ENCODE data around the gene GGN. TPM values are rescaled to one million over a fixed set of nuclear protein-coding genes. Genes with fewer than 3 reads are reported as not detected.

The GGN gene
- total and polyA plus RNA-seq, 9 of the 15 experiments (the other 6 are each of a cell fraction or from before 2014, with no cell fraction given): 0.15 to 0.33 TPM; not detected in 7

DNA sequence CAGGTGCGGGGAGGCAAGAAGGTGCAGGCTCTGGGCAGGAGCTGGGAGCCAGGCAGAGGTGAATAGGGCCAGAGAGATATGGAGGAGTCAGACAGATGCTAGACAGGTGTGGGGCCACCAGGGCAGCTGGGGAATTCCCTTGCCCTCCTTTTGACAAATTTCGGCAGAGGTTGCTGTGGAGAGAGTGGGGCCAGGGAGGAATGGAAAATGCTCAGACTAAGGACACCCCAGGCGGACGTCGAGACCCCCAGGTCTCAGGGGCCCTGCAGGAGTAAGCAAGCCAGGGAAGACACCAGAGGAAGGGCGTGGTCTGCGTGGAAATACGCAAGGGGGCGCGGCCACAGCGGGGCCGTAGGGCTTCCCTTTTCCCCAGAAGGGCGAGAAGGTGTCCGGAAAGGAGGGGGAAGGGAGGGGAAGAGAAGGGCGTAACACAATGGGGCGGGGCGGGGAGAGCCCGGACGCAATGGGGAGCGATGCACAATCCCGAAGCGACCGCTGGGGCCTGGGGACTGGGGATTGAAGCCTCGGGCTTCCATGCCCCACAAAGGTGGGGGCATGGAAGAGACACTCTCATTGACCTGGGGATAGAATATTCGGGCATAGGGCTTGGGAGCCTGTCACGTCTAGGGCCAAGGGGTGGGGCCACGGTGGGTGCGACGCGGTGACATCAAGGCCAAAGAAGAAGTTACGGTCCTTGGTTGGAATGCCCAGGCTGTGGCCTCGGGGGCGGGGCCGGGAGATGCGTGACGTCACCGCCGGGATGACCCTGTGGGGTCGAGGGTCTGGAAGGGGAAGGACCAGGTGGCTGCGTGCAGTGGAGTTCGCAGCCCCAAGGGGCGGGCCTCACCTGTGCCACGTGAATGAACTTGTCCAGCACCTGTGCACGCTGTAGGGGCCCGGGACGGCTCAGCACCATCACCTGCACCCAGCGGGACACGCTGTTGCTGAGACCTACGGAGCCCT is 30.0 kb upstream of the GGN start (continued):
- TF ChIP-seq, protein P1, sequence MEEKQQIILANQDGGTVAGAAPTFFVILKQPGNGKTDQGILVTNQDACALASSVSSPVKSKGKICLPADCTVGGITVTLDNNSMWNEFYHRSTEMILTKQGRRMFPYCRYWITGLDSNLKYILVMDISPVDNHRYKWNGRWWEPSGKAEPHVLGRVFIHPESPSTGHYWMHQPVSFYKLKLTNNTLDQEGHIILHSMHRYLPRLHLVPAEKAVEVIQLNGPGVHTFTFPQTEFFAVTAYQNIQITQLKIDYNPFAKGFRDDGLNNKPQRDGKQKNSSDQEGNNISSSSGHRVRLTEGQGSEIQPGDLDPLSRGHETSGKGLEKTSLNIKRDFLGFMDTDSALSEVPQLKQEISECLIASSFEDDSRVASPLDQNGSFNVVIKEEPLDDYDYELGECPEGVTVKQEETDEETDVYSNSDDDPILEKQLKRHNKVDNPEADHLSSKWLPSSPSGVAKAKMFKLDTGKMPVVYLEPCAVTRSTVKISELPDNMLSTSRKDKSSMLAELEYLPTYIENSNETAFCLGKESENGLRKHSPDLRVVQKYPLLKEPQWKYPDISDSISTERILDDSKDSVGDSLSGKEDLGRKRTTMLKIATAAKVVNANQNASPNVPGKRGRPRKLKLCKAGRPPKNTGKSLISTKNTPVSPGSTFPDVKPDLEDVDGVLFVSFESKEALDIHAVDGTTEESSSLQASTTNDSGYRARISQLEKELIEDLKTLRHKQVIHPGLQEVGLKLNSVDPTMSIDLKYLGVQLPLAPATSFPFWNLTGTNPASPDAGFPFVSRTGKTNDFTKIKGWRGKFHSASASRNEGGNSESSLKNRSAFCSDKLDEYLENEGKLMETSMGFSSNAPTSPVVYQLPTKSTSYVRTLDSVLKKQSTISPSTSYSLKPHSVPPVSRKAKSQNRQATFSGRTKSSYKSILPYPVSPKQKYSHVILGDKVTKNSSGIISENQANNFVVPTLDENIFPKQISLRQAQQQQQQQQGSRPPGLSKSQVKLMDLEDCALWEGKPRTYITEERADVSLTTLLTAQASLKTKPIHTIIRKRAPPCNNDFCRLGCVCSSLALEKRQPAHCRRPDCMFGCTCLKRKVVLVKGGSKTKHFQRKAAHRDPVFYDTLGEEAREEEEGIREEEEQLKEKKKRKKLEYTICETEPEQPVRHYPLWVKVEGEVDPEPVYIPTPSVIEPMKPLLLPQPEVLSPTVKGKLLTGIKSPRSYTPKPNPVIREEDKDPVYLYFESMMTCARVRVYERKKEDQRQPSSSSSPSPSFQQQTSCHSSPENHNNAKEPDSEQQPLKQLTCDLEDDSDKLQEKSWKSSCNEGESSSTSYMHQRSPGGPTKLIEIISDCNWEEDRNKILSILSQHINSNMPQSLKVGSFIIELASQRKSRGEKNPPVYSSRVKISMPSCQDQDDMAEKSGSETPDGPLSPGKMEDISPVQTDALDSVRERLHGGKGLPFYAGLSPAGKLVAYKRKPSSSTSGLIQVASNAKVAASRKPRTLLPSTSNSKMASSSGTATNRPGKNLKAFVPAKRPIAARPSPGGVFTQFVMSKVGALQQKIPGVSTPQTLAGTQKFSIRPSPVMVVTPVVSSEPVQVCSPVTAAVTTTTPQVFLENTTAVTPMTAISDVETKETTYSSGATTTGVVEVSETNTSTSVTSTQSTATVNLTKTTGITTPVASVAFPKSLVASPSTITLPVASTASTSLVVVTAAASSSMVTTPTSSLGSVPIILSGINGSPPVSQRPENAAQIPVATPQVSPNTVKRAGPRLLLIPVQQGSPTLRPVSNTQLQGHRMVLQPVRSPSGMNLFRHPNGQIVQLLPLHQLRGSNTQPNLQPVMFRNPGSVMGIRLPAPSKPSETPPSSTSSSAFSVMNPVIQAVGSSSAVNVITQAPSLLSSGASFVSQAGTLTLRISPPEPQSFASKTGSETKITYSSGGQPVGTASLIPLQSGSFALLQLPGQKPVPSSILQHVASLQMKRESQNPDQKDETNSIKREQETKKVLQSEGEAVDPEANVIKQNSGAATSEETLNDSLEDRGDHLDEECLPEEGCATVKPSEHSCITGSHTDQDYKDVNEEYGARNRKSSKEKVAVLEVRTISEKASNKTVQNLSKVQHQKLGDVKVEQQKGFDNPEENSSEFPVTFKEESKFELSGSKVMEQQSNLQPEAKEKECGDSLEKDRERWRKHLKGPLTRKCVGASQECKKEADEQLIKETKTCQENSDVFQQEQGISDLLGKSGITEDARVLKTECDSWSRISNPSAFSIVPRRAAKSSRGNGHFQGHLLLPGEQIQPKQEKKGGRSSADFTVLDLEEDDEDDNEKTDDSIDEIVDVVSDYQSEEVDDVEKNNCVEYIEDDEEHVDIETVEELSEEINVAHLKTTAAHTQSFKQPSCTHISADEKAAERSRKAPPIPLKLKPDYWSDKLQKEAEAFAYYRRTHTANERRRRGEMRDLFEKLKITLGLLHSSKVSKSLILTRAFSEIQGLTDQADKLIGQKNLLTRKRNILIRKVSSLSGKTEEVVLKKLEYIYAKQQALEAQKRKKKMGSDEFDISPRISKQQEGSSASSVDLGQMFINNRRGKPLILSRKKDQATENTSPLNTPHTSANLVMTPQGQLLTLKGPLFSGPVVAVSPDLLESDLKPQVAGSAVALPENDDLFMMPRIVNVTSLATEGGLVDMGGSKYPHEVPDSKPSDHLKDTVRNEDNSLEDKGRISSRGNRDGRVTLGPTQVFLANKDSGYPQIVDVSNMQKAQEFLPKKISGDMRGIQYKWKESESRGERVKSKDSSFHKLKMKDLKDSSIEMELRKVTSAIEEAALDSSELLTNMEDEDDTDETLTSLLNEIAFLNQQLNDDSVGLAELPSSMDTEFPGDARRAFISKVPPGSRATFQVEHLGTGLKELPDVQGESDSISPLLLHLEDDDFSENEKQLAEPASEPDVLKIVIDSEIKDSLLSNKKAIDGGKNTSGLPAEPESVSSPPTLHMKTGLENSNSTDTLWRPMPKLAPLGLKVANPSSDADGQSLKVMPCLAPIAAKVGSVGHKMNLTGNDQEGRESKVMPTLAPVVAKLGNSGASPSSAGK (IDR thresholded peaks at IDR 0.05): no peak
- TF ChIP-seq SMAD4 (CRISPR knock-in tag; conservative IDR thresholded peaks at IDR 0.05): no peak
- TF ChIP-seq ZNF133 (CRISPR knock-in tag; IDR thresholded peaks at IDR 0.05): no peak
- TF ChIP-seq ELF2 (CRISPR knock-in tag; IDR thresholded peaks at IDR 0.05): no peak
- no peak for TF ChIP-seq SMC3 (conservative IDR thresholded peaks at IDR 0.05; ENCODE audit: insufficient read depth, low read depth, low read length)
- TF ChIP-seq, protein P2, sequence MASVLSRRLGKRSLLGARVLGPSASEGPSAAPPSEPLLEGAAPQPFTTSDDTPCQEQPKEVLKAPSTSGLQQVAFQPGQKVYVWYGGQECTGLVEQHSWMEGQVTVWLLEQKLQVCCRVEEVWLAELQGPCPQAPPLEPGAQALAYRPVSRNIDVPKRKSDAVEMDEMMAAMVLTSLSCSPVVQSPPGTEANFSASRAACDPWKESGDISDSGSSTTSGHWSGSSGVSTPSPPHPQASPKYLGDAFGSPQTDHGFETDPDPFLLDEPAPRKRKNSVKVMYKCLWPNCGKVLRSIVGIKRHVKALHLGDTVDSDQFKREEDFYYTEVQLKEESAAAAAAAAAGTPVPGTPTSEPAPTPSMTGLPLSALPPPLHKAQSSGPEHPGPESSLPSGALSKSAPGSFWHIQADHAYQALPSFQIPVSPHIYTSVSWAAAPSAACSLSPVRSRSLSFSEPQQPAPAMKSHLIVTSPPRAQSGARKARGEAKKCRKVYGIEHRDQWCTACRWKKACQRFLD (CRISPR knock-in tag; IDR thresholded peaks at IDR 0.05): no peak
- TF ChIP-seq TBL1XR1 (IDR thresholded peaks at IDR 0.05; ENCODE audit: low read length in 2 of 2): no peak
- TF ChIP-seq, protein P3, sequence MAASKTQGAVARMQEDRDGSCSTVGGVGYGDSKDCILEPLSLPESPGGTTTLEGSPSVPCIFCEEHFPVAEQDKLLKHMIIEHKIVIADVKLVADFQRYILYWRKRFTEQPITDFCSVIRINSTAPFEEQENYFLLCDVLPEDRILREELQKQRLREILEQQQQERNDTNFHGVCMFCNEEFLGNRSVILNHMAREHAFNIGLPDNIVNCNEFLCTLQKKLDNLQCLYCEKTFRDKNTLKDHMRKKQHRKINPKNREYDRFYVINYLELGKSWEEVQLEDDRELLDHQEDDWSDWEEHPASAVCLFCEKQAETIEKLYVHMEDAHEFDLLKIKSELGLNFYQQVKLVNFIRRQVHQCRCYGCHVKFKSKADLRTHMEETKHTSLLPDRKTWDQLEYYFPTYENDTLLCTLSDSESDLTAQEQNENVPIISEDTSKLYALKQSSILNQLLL (CRISPR knock-in tag; IDR thresholded peaks at IDR 0.05; ENCODE audit: borderline replicate concordance): no peak
- TF ChIP-seq U2AF1 (optimal IDR thresholded peaks at IDR 0.05; ENCODE audit: low read depth, low read length): no peak
- TF ChIP-seq, protein P4, sequence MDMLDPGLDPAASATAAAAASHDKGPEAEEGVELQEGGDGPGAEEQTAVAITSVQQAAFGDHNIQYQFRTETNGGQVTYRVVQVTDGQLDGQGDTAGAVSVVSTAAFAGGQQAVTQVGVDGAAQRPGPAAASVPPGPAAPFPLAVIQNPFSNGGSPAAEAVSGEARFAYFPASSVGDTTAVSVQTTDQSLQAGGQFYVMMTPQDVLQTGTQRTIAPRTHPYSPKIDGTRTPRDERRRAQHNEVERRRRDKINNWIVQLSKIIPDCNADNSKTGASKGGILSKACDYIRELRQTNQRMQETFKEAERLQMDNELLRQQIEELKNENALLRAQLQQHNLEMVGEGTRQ (CRISPR knock-in tag; IDR thresholded peaks at IDR 0.05): no peak

Data from K562 (cell line).